Epithelial cell of alveolus of lung (primary cell): Measurements from ENCODE around the gene VDAC1. TPM values are rescaled to one million over a fixed set of nuclear protein-coding genes. Genes with fewer than 3 reads are reported as not detected.

Experiments
- total RNA-seq: library from RNA; depleted of rRNA; stranded (reverse); fragments of >200 nt; gene quantifications from 2 replicates; pipeline ENCODE4 v1.2.1, GENCODE V29; 2015

Gene VDAC1
- total RNA-seq: 208 and 287 TPM in 2 replicates

GRCh38 chr5:134004626-134005416, at the start of gene VDAC1:
VDAC1 (minus strand) TSS chr5:134004975; CDS start chr5:133993012, 11,963 bp downstream.

GRCh38 chr5:133968204-133968980, 36.4 kb downstream of the VDAC1 start, which contains the start of gene C5orf15:
C5orf15 (minus strand) TSS chr5:133968625; CDS start chr5:133968584, 41 bp downstream.

Other genes starting within 250 kb of the VDAC1 start
- 69.8 and 84.6 TPM in 2 replicates for gene C5orf15, start 36.4 kb downstream of the VDAC1 start, total RNA-seq
- gene TCF7, start 109.7 kb upstream of the VDAC1 start, total RNA-seq: 0.32 and 3.2 TPM in 2 replicates
- gene SKP1, start 172.0 kb upstream of the VDAC1 start, total RNA-seq: 225 and 277 TPM in 2 replicates
- 58.6 and 156 TPM in 2 replicates for gene PPP2CA, start 221.1 kb upstream of the VDAC1 start, total RNA-seq